ENCODE data around the gene BAHD1. TPM values are rescaled to one million over a fixed set of nuclear protein-coding genes. Genes with fewer than 3 reads are reported as not detected.

Gene BAHD1
- polyA plus RNA-seq, 3 donors, result 0.67 to 8.9 (median 0.79) TPM

GRCh38 chr15:40456738-40457137, 16.0 kb downstream of the BAHD1 start:
- peaks cover 47% of the 10 kb centered on the region for H3K4me1 Mint-ChIP-seq
- no peaks in the 10 kb centered on the region for H3K9me3 ChIP-seq (replicated peaks in 1 of 2; ENCODE audit: control insufficient read depth in 1 of 2, insufficient read depth in 1 of 2, low read length in 2 of 2)
- WGBS (ENCODE audit: insufficient coverage), result 81% methylated on average over 3 of the region's 4 CpGs
- H2AFZ ChIP-seq (ENCODE audit: insufficient read depth, low read depth, low read length, poor library complexity, severe bottlenecking), result no peak overlapping the region
- no peak overlapping the region for H3K27ac ChIP-seq (ENCODE audit: low read depth in 1 of 2, low read length in 2 of 2)
- no peaks in the 10 kb centered on the region for H3K27me3 ChIP-seq (ENCODE audit: control insufficient read depth in 2 of 2, insufficient read depth in 2 of 2, low read length in 2 of 2)
- peaks cover 0 to 2% (median 0%) of the 10 kb centered on the region in 3 donors for H3K27me3 Mint-ChIP-seq (ENCODE audit: low read depth in 3 of 3)
- peaks cover 14 to 27% of the 10 kb centered on the region in 2 donors for H3K36me3 ChIP-seq (replicated peaks in 1 of 2; ENCODE audit: control insufficient read depth in 1 of 2, insufficient read depth in 2 of 2, low read length in 2 of 2)
- H4K20me1 ChIP-seq (ENCODE audit: insufficient read depth, low read length), result peaks cover 80% of the 10 kb centered on the region
- no peak for DNase-seq
- H3K36me3 Mint-ChIP-seq, result peaks cover 12 to 27% of the 10 kb centered on the region in 2 donors
- no peak overlapping the region for H3K9ac ChIP-seq (ENCODE audit: insufficient read depth, low read length, poor library complexity, severe bottlenecking)
- H3K4me1 ChIP-seq (ENCODE audit: control insufficient read depth in 1 of 2, insufficient read depth in 2 of 2, low read length in 2 of 2), result peaks cover 19 to 31% of the 10 kb centered on the region in 2 donors
- no peaks in the 10 kb centered on the region for H3K9me3 Mint-ChIP-seq
- H3K4me3 ChIP-seq (replicated peaks in 1 of 3; ENCODE audit: low read depth in 2 of 3, low read length in 3 of 3), result no peak overlapping the region
- no peak overlapping the region for H3K4me3 Mint-ChIP-seq
- peaks cover 48% of the 10 kb centered on the region for H3K79me2 ChIP-seq (ENCODE audit: insufficient read depth, low read length)
- H3K27ac Mint-ChIP-seq, result no peak overlapping the region
- no peak overlapping the region for H3K4me2 ChIP-seq (replicated peaks; ENCODE audit: extremely low read depth, low read length, poor library complexity, severe bottlenecking)
- intact Hi-C loops (cut with micrococcal nuclease), result no loop called here
- TF ChIP-seq, protein P1, sequence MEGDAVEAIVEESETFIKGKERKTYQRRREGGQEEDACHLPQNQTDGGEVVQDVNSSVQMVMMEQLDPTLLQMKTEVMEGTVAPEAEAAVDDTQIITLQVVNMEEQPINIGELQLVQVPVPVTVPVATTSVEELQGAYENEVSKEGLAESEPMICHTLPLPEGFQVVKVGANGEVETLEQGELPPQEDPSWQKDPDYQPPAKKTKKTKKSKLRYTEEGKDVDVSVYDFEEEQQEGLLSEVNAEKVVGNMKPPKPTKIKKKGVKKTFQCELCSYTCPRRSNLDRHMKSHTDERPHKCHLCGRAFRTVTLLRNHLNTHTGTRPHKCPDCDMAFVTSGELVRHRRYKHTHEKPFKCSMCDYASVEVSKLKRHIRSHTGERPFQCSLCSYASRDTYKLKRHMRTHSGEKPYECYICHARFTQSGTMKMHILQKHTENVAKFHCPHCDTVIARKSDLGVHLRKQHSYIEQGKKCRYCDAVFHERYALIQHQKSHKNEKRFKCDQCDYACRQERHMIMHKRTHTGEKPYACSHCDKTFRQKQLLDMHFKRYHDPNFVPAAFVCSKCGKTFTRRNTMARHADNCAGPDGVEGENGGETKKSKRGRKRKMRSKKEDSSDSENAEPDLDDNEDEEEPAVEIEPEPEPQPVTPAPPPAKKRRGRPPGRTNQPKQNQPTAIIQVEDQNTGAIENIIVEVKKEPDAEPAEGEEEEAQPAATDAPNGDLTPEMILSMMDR (IDR thresholded peaks at IDR 0.05), result no peak

DNA sequence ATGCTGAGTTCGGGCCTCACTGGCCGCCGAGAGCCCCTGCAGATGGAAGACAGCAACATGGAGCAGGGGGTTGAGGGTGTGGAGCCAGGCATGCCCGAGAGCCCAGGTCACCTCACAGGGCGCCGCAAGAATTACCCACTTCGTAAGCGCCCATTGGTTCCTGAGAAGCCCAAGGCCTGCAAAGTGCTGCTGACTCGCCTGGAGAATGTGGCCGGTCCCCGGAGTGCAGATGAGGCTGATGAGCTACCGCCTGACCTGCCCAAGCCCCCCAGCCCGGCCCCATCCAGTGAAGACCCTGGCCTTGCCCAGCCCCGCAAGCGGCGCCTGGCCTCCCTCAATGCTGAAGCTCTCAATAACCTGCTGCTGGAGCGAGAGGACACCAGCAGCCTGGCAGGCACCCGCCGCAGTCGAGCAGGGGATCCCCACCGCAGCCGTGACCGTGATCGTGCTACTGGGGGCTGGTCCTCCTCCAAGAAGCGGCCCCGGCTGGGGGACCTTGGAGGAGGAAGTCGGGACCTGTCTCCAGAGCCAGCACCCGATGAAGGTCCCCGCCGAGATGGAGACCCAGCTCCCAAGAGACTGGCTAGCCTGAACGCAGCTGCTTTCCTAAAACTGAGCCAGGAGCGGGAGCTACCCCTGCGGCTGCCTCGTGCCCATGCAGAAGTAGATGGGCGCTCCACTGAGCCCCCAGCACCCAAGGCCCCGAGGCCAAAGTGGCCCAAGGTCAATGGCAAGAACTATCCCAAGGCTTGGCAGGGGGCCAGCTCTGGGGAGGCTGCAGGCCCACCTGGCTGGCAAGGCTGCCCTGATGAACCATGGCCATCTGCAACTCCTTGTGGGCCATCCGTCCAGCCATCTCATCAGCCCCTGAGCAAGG, 18.0 kb downstream of the BAHD1 start:
- no peak overlapping the region for H3K4me3 Mint-ChIP-seq
- Histone ChIP-seq H2AFZ (ENCODE audit: insufficient read depth, low read depth, low read length, poor library complexity, severe bottlenecking) (no peak overlapping the region), H3K27ac (ENCODE audit: low read depth in 1 of 2, low read length in 2 of 2) (no peak overlapping the region), H3K79me2 (ENCODE audit: insufficient read depth, low read length) (peaks cover 38% of the 10 kb centered on the region), H3K36me3 (replicated peaks in 1 of 2; ENCODE audit: control insufficient read depth in 1 of 2, insufficient read depth in 2 of 2, low read length in 2 of 2) (peaks cover 26 to 42% of the 10 kb centered on the region in 2 donors), H4K20me1 (ENCODE audit: insufficient read depth, low read length) (peaks cover 60% of the 10 kb centered on the region), H3K27me3 (ENCODE audit: control insufficient read depth in 2 of 2, insufficient read depth in 2 of 2, low read length in 2 of 2) (no peaks in the 10 kb centered on the region), H3K4me3 (replicated peaks in 1 of 3; ENCODE audit: low read depth in 2 of 3, low read length in 3 of 3) (no peak overlapping the region), H3K4me1 (ENCODE audit: control insufficient read depth in 1 of 2, insufficient read depth in 2 of 2, low read length in 2 of 2) (peaks cover 19% of the 10 kb centered on the region in 2 donors), H3K9me3 (replicated peaks in 1 of 2; ENCODE audit: control insufficient read depth in 1 of 2, insufficient read depth in 1 of 2, low read length in 2 of 2) (no peaks in the 10 kb centered on the region), H3K9ac (ENCODE audit: insufficient read depth, low read length, poor library complexity, severe bottlenecking) (no peak overlapping the region), H3K4me2 (replicated peaks; ENCODE audit: extremely low read depth, low read length, poor library complexity, severe bottlenecking) (no peak overlapping the region)
- no peak overlapping the region for H3K27ac Mint-ChIP-seq
- no peak for DNase-seq
- H3K9me3 Mint-ChIP-seq, result no peaks in the 10 kb centered on the region
- peaks cover 21 to 45% of the 10 kb centered on the region in 2 donors for H3K36me3 Mint-ChIP-seq
- WGBS (ENCODE audit: insufficient coverage), result 97% methylated on average over 37 of the region's 37 CpGs
- peaks cover 0 to 2% (median 0%) of the 10 kb centered on the region in 3 donors for H3K27me3 Mint-ChIP-seq (ENCODE audit: low read depth in 3 of 3)
- intact Hi-C loops (cut with micrococcal nuclease), result no loop called here
- TF ChIP-seq, protein P1 (IDR thresholded peaks at IDR 0.05), result no peak
- peaks cover 27% of the 10 kb centered on the region for H3K4me1 Mint-ChIP-seq

Data from CD14-positive monocyte (primary cell).